GM12878 (cell line): ENCODE results near the gene FOXK1. TPM values are rescaled to one million over a fixed set of nuclear protein-coding genes. Genes with fewer than 3 reads are reported as not detected.

Experiments used
- ATAC-seq: fragments of 200-7000 bp; cut with Tn5 transposase; 3 replicates; pipeline ENCODE4 v1.9.1; 2020; ENCODE audit warnings: mild to moderate bottlenecking, moderate library complexity
- BruUV-seq: library from RNA; stranded (reverse); fragments of 400-500 nt; replicated peaks from 2 replicates; lab custom pipeline; 2021; lab: Mats Ljungman, UMichigan
- CTCF ChIA-PET: fragments of 300-600 bp; sonication (Branson Sonifier 250); formaldehyde crosslinking; extraction: SDS; loops from one replicate; lab custom pipeline; 2021; ENCODE audit warnings: inconsistent platforms; lab: Yijun Ruan, JAX
- POLR2A ChIA-PET: fragments of 350-600 bp; formaldehyde crosslinking; extraction: SDS; loops from one replicate; lab custom pipeline; 2021; ENCODE audit warnings: inconsistent platforms; lab: Charles Lee
- RAD21 ChIA-PET: fragments of 300-600 bp; sonication (Branson Sonifier 250); formaldehyde crosslinking; loops from one replicate; lab custom pipeline; 2023; ENCODE audit warnings: antibody characterized with exemption; ENCODE audit not compliant: unreplicated experiment; lab: Charles Lee
- SMC1A ChIA-PET: fragments of 300-600 bp; sonication (Branson Sonifier 250); formaldehyde crosslinking; loops from one replicate; lab custom pipeline; 2023; ENCODE audit not compliant: unreplicated experiment, uncharacterized antibody; lab: Charles Lee
- DNase-seq: peaks from one replicate; pipeline ENCODE4 v3.0.0-alpha.2; 2011; ENCODE audit warnings: low read depth, low spot score
- FAIRE-seq: peaks from 3 replicates; lab custom pipeline; 2011; peaks lifted over from hg19 to GRCh38; lab: Jason Lieb, UNC
- H2AFZ ChIP-seq: 2 replicates; pipeline ENCODE4 v1.6.0; 2011; ENCODE audit warnings: low read depth, low read length, control low read depth; ENCODE audit not compliant: control insufficient read depth
- H3K27ac ChIP-seq: 2 replicates; pipeline ENCODE4 v1.5.1; 2011; ENCODE audit warnings: control low read depth; ENCODE audit not compliant: control insufficient read depth, insufficient read depth
- H3K27me3 ChIP-seq, 2 experiments: replicated peaks in 1 of 2; 2 replicates each; pipeline versions ENCODE4 v1.6.0 to v1.6.1; 2011; ENCODE audit warnings: low read length in 1 of 2; ENCODE audit not compliant: control insufficient read depth in 2 of 2, insufficient read depth in 2 of 2
- H3K36me3 ChIP-seq, 2 experiments: 2 replicates each; pipeline ENCODE4 v1.5.1; 2011; ENCODE audit warnings: low read length in 1 of 2; ENCODE audit not compliant: control insufficient read depth in 2 of 2, insufficient read depth in 2 of 2
- H3K4me1 ChIP-seq: 2 replicates; pipeline ENCODE4 v1.6.1; 2011; ENCODE audit warnings: mild to moderate bottlenecking, low read length, moderate library complexity, mixed read lengths; ENCODE audit not compliant: control insufficient read depth, insufficient read depth
- H3K4me2 ChIP-seq: 2 replicates; pipeline ENCODE4 v1.6.0; 2011; ENCODE audit warnings: control low read depth; ENCODE audit not compliant: control insufficient read depth, insufficient read depth
- H3K4me3 ChIP-seq: fragments of 200-600 bp; sonication (generic); 2 replicates; pipeline ENCODE4 v1.5.1; 2016
- H3K79me2 ChIP-seq: 2 replicates; pipeline ENCODE4 v1.6.0; 2011; ENCODE audit warnings: low read length; ENCODE audit not compliant: control insufficient read depth, insufficient read depth
- H3K9ac ChIP-seq: 2 replicates; pipeline ENCODE4 v1.8.0; 2011; ENCODE audit warnings: low read length, control low read depth, mixed read lengths; ENCODE audit not compliant: control insufficient read depth, insufficient read depth
- H3K9me3 ChIP-seq: replicated peaks from 3 replicates; pipeline ENCODE4 v1.5.1; 2011; ENCODE audit warnings: mild to moderate bottlenecking, low read length; ENCODE audit not compliant: control insufficient read depth, insufficient read depth
- H4K20me1 ChIP-seq: 2 replicates; pipeline ENCODE4 v1.6.0; 2011; ENCODE audit not compliant: control insufficient read depth, insufficient read depth
- ASH2L ChIP-seq: fragments of 300-600, 200-600 bp; sonication (generic); IDR thresholded peaks from 2 replicates; pipeline ENCODE4 v1.6.1; 2017; ENCODE audit warnings: low read depth, mild to moderate bottlenecking, borderline replicate concordance
- ATF3 ChIP-seq: IDR thresholded peaks from 2 replicates; pipeline ENCODE4 v1.6.1; 2011; ENCODE audit warnings: low read depth, mild to moderate bottlenecking, low read length, moderate library complexity, borderline replicate concordance; ENCODE audit errors: extremely low read depth
- ATF7 ChIP-seq: fragments of 450-650 bp; IDR thresholded peaks from 2 replicates; pipeline ENCODE4 v1.6.1; 2016; ENCODE audit warnings: low read depth, mild to moderate bottlenecking
- FOS ChIP-seq: IDR thresholded peaks from 3 replicates; pipeline ENCODE4 v1.6.1; 2011; ENCODE audit warnings: borderline replicate concordance; ENCODE audit not compliant: insufficient read length; ENCODE audit errors: extremely low read depth
- MEF2A ChIP-seq: IDR thresholded peaks from 2 replicates; pipeline ENCODE4 v1.6.1; 2011; ENCODE audit warnings: low read depth, mild to moderate bottlenecking, low read length, moderate library complexity; ENCODE audit not compliant: insufficient read depth
- MEF2B ChIP-seq: fragments of 450-650 bp; IDR thresholded peaks from 2 replicates; pipeline ENCODE4 v1.6.1; 2018; ENCODE audit warnings: mild to moderate bottlenecking, moderate library complexity; ENCODE audit not compliant: partially characterized antibody, poor library complexity, severe bottlenecking
- MYC ChIP-seq: IDR thresholded peaks from 2 replicates; pipeline ENCODE4 v1.6.1; 2011; ENCODE audit warnings: mild to moderate bottlenecking, low read length, moderate library complexity, inconsistent platforms; ENCODE audit not compliant: insufficient read depth, insufficient replicate concordance, insufficient read length, severe bottlenecking
- NFIC ChIP-seq: IDR thresholded peaks from 2 replicates; pipeline ENCODE4 v1.6.1; 2012; ENCODE audit warnings: low read depth, mild to moderate bottlenecking, inconsistent platforms, low read length, moderate library complexity
- RBBP5 ChIP-seq: fragments of 200-600 bp; sonication (generic); conservative IDR thresholded peaks from 2 replicates; pipeline ENCODE4 v1.6.1; 2016
- SMAD1 ChIP-seq: fragments of 450-650 bp; IDR thresholded peaks from 2 replicates; pipeline ENCODE4 v1.6.1; 2018; ENCODE audit warnings: mild to moderate bottlenecking, low read depth; ENCODE audit not compliant: partially characterized antibody
- SMAD5 ChIP-seq: IDR thresholded peaks from 2 replicates; pipeline ENCODE4 v1.6.1; 2016; ENCODE audit warnings: antibody characterized with exemption, low read depth
- SPI1 ChIP-seq: IDR thresholded peaks from 2 replicates; pipeline ENCODE4 v1.6.1; 2011; ENCODE audit warnings: low read depth, mild to moderate bottlenecking, low read length, moderate library complexity, borderline replicate concordance; ENCODE audit not compliant: insufficient read depth
- SREBF1 ChIP-seq: IDR thresholded peaks from 2 replicates; pipeline ENCODE4 v1.6.1; 2012; ENCODE audit warnings: mild to moderate bottlenecking, low read length
- TBL1XR1 ChIP-seq: IDR thresholded peaks from 2 replicates; pipeline ENCODE4 v1.6.1; 2012; ENCODE audit warnings: low read depth, low read length, improper control_type of control experiment
- TCF12 ChIP-seq: IDR thresholded peaks from 2 replicates; pipeline ENCODE4 v1.6.1; 2011; ENCODE audit warnings: low read depth, mild to moderate bottlenecking, low read length
- TCF3 ChIP-seq: IDR thresholded peaks from 2 replicates; pipeline ENCODE4 v1.6.1; 2012; ENCODE audit warnings: low read depth, mild to moderate bottlenecking, low read length, borderline replicate concordance; ENCODE audit not compliant: insufficient read depth
- WGBS: methylation state at CpG from one replicate; pipeline ENCODE4 v1.1.6; 2016; ENCODE audit warnings: low lambda C conversion rate; ENCODE audit not compliant: insufficient replicate concordance, insufficient coverage; ENCODE audit errors: missing lambda C conversion rate; 5-methylcytosine and 5-hydroxymethylcytosine counted together
- in situ Hi-C: fragments of 300-500 bp; cut with MboI; formaldehyde crosslinking; loops from 9 replicates; pipeline ENCODE4 v1.14.3; 2018; ENCODE audit warnings: mixed read lengths
- intact Hi-C: fragments of 100-400 bp; cut with micrococcal nuclease; formaldehyde crosslinking; loops from one replicate; pipeline ENCODE4 v1.14.2; 2022; ENCODE audit not compliant: unreplicated experiment
- polyA plus RNA-seq, 11 experiments: library from polyadenylated mRNA; depleted of rRNA in 4 of 11; unstranded in 6 of 11; stranded (reverse) in 5 of 11; fragments of >200 nt; fragmentation: Nextera tagmentation in 4 of 11; fragmentation: Illumina TruSeq in 1 of 11; extraction: Ambion mirVana in 4 of 11; extraction: Trizol in 1 of 11; gene quantifications; 1 replicate in 1 of 11; 2 replicates in 10 of 11; pipeline versions ENCODE4 v1.2.1 to v1.2.3, GENCODE V29; 2011 to 2016; ENCODE audit warnings: inconsistent platforms in 2 of 11, missing spikeins in 2 of 11, low read depth in 1 of 11
- total RNA-seq, 4 experiments: library from RNA; depleted of rRNA in 3 of 4; stranded (reverse); fragments of >200 nt in 3 of 4; fragmentation: Illumina TruSeq in 1 of 4; extraction: Trizol in 1 of 4; gene quantifications; 2 replicates each; pipeline versions ENCODE4 v1.2.1 to v1.2.3, GENCODE V29; 2013 to 2021
- TF ChIP-seq, protein P1 (sequence below): fragments of 450-650 bp; IDR thresholded peaks from 2 replicates; pipeline ENCODE4 v1.6.1; 2017; ENCODE audit warnings: mild to moderate bottlenecking, moderate library complexity
- TF ChIP-seq, protein P2 (sequence below): fragments of 450-650 bp; IDR thresholded peaks from 2 replicates; pipeline ENCODE4 v1.6.1; 2018; ENCODE audit warnings: borderline replicate concordance, mild to moderate bottlenecking; ENCODE audit not compliant: partially characterized antibody

Gene FOXK1
- total and polyA plus RNA-seq, 10 of the 15 experiments (the other 5 are each of a cell fraction or from before 2014, with no cell fraction given), result 0.24 to 31.8 (median 4.5) TPM

DNA sequence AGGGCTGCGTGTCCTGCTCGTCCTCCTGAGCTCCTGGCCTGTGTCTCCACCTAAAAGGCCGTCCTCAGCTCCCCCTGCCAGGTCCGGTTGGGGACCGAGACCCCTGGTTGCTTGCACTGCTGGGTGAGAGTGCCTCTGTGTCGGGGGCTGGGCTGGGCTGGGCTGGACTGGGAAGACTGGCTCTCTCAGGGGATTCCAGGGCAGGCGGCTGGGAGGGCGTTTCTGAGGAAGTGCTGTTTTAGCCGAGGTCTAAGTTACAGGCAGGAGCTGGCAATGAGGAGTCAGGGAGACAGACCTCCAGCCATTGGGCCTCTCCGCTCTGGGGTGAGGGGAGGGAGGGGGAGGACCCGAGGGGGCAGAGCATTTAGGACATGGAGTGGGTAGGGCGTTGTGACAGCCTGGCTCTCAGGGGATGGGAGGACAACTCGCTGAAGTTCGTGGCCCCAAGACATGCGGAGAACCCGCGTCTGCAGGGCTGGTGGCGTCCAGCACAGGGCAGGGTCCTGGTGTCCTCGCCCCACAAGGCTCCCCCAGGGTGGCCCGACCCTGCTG, 20.9 kb downstream of the FOXK1 start:
- intact Hi-C loops (no loop called here), in situ Hi-C loops (no loop called here)
- WGBS, result 78% methylated on average over 19 of the region's 20 CpGs
- FAIRE-seq (no peak), ATAC-seq (no peak), DNase-seq (no peak)
- Histone ChIP-seq H3K36me3 (no peaks in the 10 kb centered on the region; a peak in 1 of 4 replicates), H3K4me2 (no peak overlapping the region), H4K20me1 (0 out of 2 replicates have a peak, but pooled peaks cover 3% of the 10 kb centered on the region), H3K4me3 (no peak overlapping the region), H3K4me1 (no peaks in the 10 kb centered on the region; the same call in none of the 2 replicates), H3K9ac (no peak overlapping the region), H3K79me2 (peaks cover 31% of the 10 kb centered on the region), H3K27ac (no peak overlapping the region), H3K27me3 (no peaks in the 10 kb centered on the region), H2AFZ (no peak overlapping the region), H3K9me3 (no peaks in the 10 kb centered on the region)
- ChIA-PET POLR2A (interaction anchor here (0.6 kb wide), 1 partner anchor 425 kb away, joined by 3 read pairs; no protein-coding TSS in a partner anchor), SMC1A (no interaction called here), RAD21 (no interaction called here), CTCF (no interaction called here)
- no peak for TF ChIP-seq TBL1XR1
- TF ChIP-seq RBBP5, result no peak
- no peak for TF ChIP-seq ATF3
- TF ChIP-seq MYC, result no peak
- TF ChIP-seq TCF12, result no peak
- no peak for TF ChIP-seq NFIC
- no peak for TF ChIP-seq MEF2B
- TF ChIP-seq SMAD5, result no peak
- no peak for TF ChIP-seq ASH2L
- TF ChIP-seq, protein P1, sequence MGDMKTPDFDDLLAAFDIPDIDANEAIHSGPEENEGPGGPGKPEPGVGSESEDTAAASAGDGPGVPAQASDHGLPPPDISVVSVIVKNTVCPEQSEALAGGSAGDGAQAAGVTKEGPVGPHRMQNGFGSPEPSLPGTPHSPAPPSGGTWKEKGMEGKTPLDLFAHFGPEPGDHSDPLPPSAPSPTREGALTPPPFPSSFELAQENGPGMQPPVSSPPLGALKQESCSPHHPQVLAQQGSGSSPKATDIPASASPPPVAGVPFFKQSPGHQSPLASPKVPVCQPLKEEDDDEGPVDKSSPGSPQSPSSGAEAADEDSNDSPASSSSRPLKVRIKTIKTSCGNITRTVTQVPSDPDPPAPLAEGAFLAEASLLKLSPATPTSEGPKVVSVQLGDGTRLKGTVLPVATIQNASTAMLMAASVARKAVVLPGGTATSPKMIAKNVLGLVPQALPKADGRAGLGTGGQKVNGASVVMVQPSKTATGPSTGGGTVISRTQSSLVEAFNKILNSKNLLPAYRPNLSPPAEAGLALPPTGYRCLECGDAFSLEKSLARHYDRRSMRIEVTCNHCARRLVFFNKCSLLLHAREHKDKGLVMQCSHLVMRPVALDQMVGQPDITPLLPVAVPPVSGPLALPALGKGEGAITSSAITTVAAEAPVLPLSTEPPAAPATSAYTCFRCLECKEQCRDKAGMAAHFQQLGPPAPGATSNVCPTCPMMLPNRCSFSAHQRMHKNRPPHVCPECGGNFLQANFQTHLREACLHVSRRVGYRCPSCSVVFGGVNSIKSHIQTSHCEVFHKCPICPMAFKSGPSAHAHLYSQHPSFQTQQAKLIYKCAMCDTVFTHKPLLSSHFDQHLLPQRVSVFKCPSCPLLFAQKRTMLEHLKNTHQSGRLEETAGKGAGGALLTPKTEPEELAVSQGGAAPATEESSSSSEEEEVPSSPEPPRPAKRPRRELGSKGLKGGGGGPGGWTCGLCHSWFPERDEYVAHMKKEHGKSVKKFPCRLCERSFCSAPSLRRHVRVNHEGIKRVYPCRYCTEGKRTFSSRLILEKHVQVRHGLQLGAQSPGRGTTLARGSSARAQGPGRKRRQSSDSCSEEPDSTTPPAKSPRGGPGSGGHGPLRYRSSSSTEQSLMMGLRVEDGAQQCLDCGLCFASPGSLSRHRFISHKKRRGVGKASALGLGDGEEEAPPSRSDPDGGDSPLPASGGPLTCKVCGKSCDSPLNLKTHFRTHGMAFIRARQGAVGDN, result no peak
- TF ChIP-seq, protein P2, sequence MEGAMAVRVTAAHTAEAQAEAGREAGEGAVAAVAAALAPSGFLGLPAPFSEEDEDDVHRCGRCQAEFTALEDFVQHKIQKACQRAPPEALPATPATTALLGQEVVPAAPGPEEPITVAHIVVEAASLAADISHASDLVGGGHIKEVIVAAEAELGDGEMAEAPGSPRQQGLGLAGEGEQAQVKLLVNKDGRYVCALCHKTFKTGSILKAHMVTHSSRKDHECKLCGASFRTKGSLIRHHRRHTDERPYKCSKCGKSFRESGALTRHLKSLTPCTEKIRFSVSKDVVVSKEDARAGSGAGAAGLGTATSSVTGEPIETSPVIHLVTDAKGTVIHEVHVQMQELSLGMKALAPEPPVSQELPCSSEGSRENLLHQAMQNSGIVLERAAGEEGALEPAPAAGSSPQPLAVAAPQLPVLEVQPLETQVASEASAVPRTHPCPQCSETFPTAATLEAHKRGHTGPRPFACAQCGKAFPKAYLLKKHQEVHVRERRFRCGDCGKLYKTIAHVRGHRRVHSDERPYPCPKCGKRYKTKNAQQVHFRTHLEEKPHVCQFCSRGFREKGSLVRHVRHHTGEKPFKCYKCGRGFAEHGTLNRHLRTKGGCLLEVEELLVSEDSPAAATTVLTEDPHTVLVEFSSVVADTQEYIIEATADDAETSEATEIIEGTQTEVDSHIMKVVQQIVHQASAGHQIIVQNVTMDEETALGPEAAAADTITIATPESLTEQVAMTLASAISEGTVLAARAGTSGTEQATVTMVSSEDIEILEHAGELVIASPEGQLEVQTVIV, result no peak
- TF ChIP-seq MEF2A, result no peak
- TF ChIP-seq SMAD1, result no peak
- TF ChIP-seq SREBF1, result no peak
- no peak for TF ChIP-seq ATF7
- TF ChIP-seq FOS, result no peak
- no peak for TF ChIP-seq TCF3
- no peak for TF ChIP-seq SPI1
- BruUV-seq, result no TSS peak
